ENCODE results near the gene PLPP7.
"Not testable (repeated sequence)": the region's sequence is repeated elsewhere in the genome, so short reads cannot be mapped to it uniquely, and the experiment has no call there.

The PLPP7 gene

GRCh38 chr9:131320031-131320685 is 30.6 kb downstream of the PLPP7 start:
- H3K4me3 ChIP-seq: no peak overlapping the region
- H3K27ac ChIP-seq: no peak overlapping the region

- H3K4me3 ChIP-seq: no peak overlapping the region
- H3K27ac ChIP-seq: no peak overlapping the region
These were observed 34.1 kb downstream of the PLPP7 start for GRCh38 chr9:131323629-131324028.

- H3K4me3 ChIP-seq: no peak overlapping the region
- no peak overlapping the region for H3K27ac ChIP-seq
These were observed 35.5 kb downstream of the PLPP7 start for GRCh38 chr9:131324736-131325679.

- Histone ChIP-seq H3K27ac (no peak overlapping the region), H3K4me3 (no peak overlapping the region)
These were observed 39.7 kb downstream of the PLPP7 start for GRCh38 chr9:131329241-131329641.

GRCh38 chr9:131330814-131331600 is 41.5 kb downstream of the PLPP7 start:
- no peak overlapping the region for H3K4me3 ChIP-seq

GRCh38 chr9:131331996-131332395 is 42.5 kb downstream of the PLPP7 start:
- H3K27ac ChIP-seq, H3K4me3 ChIP-seq: not testable (repeated sequence)

More at GRCh38 chr9:131330814-131331600, 41.5 kb downstream of the PLPP7 start:
- no peak overlapping the region for H3K27ac ChIP-seq

- Histone ChIP-seq H3K27ac (no peak overlapping the region), H3K4me3 (no peak overlapping the region)
These were observed 44.5 kb downstream of the PLPP7 start for GRCh38 chr9:131333771-131334628.

GRCh38 chr9:131334629-131335367 is 45.3 kb downstream of the PLPP7 start:
- H3K4me3 ChIP-seq: no peak overlapping the region
- H3K27ac ChIP-seq: no peak overlapping the region

GRCh38 chr9:131335368-131335755 is 45.8 kb downstream of the PLPP7 start:
- Histone ChIP-seq H3K4me3 (no peak overlapping the region), H3K27ac (no peak overlapping the region)

GRCh38 chr9:131337131-131337848 is 47.8 kb downstream of the PLPP7 start:
- Histone ChIP-seq H3K27ac (no peak overlapping the region), H3K4me3 (no peak overlapping the region)

GRCh38 chr9:131339212-131339611 is 49.7 kb downstream of the PLPP7 start:
- H3K27ac ChIP-seq, H3K4me3 ChIP-seq: not testable (repeated sequence)

GRCh38 chr9:131344931-131345535 is 55.5 kb downstream of the PLPP7 start:
- H3K4me3 ChIP-seq, H3K27ac ChIP-seq: not testable (repeated sequence)

- no peak overlapping the region for H3K27ac ChIP-seq
These were observed 57.0 kb downstream of the PLPP7 start for GRCh38 chr9:131346559-131346958.

GRCh38 chr9:131347376-131348020 is 58.0 kb downstream of the PLPP7 start:
- Histone ChIP-seq H3K4me3 (no peak overlapping the region), H3K27ac (no peak overlapping the region)

More at GRCh38 chr9:131346559-131346958, 57.0 kb downstream of the PLPP7 start:
- H3K4me3 ChIP-seq: no peak overlapping the region

- no peak overlapping the region for H3K4me3 ChIP-seq
- H3K27ac ChIP-seq: no peak overlapping the region
These were observed 59.4 kb downstream of the PLPP7 start for GRCh38 chr9:131348631-131349521.

GRCh38 chr9:131349522-131349880 is 60.0 kb downstream of the PLPP7 start:
- Histone ChIP-seq H3K27ac (no peak overlapping the region), H3K4me3 (no peak overlapping the region)
